T-helper 1 cell treated with Interleukin-12 subunit alpha and Interleukin-12 subunit beta and Interleukin-4 antibody, amounts not matched to agents 30 μg/mL and 1 μg/mL, for 36 hours (primary cell): ENCODE results near the gene ZNF668.

Experiments
- H3K27ac Mint-ChIP-seq: one replicate; pipeline ENCODE4 v1.8.0; 2021; ENCODE audit warnings: mild to moderate bottlenecking, mixed read lengths
- H3K27me3 Mint-ChIP-seq: one replicate; pipeline ENCODE4 v1.8.0; 2021; ENCODE audit warnings: low read depth, mixed read lengths
- H3K36me3 Mint-ChIP-seq: one replicate; pipeline ENCODE4 v1.8.0; 2021; ENCODE audit warnings: low read depth, mixed read lengths
- H3K4me1 Mint-ChIP-seq: one replicate; pipeline ENCODE4 v1.8.0; 2021; ENCODE audit warnings: low read depth, mixed read lengths
- H3K4me3 Mint-ChIP-seq: one replicate; pipeline ENCODE4 v1.8.0; 2021; ENCODE audit warnings: mild to moderate bottlenecking, moderate library complexity, mixed read lengths
- H3K9me3 Mint-ChIP-seq: one replicate; pipeline ENCODE4 v1.8.0; 2021; ENCODE audit warnings: mixed read lengths

ZNF668 gene

DNA sequence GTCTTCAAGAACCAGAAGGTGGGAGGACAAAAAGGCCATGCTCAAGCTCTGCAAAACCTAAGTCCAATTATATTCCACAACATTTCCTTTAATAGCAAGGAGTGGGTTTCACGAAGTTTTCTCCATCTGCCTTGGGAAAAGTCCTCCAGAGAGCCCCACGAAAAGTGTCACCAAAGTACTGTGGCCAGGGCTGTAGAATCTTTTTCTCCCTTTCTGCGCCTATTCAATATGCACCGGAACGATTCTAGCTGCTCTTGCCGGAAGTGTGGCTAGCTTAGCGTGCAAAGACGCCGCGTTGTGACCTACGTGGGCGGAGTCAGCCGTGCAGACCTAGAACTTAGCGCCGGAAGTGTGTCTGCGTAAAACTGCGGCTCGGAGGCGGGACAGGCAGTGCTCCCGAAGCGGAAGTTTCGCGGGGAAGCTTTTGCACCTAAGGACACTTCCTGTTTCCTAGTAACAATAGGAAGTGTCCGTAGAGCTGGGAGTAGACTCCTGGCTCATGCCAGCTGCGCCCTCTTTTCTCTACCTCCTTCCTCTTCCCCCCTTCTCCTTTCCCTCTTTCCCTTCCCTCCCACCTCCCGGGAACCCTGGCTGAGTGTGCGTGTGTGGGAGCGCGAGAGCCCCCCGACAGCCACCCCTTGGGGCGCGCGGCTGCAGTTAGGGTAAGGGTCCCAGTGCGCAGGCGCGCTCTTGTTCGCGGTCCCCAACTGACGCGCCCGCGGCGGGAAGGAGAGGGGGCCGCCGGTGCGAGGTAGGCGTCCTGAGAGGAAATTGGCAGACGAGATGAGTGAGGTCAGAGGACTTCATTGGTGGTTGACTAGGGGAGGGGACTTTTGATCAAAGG is at the start of gene ZNF668, which contains the start of gene ZNF646:
Gene ZNF668, minus strand, starts transcription at position 271 of the 844 bp plus-strand sequence. CDS start 9,781 bp downstream, outside the sequence.
Gene ZNF646, plus strand, starts transcription at position 453 of the 844 bp plus-strand sequence. CDS start 1,903 bp downstream, outside the sequence.
- H3K36me3 Mint-ChIP-seq = peaks cover 19% of the 10 kb centered on the region
- peaks cover 23% of the 10 kb centered on the region for H3K4me1 Mint-ChIP-seq
- peak within 1 kb of the TSS; percentile 99 for H3K4me3 Mint-ChIP-seq
- H3K27me3 Mint-ChIP-seq = no peaks in the 10 kb centered on the region
- H3K9me3 Mint-ChIP-seq = no peaks in the 10 kb centered on the region
- H3K27ac Mint-ChIP-seq = peak within 1 kb of the TSS; percentile 98

DNA sequence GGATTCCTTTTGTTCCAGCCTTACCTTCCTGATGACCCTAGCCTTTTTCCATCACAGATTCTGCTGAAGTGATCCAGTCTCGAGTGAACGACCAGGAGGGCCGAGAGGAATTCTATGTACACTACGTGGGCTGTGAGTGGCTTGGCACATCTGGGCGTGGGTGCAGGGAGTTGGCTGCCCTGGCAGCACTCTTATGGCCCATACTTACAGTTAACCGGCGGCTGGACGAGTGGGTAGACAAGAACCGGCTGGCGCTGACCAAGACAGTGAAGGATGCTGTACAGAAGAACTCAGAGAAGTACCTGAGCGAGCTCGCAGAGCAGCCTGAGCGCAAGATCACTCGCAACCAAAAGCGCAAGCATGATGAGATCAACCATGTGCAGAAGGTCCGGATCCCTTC is 46.1 kb upstream of the ZNF668 start:
- Mint-ChIP-seq H3K4me3 (no peak overlapping the region), H3K4me1 (peaks cover 13% of the 10 kb centered on the region), H3K9me3 (no peaks in the 10 kb centered on the region), H3K27me3 (no peaks in the 10 kb centered on the region), H3K27ac (no peak overlapping the region), H3K36me3 (peaks cover 19% of the 10 kb centered on the region)

DNA sequence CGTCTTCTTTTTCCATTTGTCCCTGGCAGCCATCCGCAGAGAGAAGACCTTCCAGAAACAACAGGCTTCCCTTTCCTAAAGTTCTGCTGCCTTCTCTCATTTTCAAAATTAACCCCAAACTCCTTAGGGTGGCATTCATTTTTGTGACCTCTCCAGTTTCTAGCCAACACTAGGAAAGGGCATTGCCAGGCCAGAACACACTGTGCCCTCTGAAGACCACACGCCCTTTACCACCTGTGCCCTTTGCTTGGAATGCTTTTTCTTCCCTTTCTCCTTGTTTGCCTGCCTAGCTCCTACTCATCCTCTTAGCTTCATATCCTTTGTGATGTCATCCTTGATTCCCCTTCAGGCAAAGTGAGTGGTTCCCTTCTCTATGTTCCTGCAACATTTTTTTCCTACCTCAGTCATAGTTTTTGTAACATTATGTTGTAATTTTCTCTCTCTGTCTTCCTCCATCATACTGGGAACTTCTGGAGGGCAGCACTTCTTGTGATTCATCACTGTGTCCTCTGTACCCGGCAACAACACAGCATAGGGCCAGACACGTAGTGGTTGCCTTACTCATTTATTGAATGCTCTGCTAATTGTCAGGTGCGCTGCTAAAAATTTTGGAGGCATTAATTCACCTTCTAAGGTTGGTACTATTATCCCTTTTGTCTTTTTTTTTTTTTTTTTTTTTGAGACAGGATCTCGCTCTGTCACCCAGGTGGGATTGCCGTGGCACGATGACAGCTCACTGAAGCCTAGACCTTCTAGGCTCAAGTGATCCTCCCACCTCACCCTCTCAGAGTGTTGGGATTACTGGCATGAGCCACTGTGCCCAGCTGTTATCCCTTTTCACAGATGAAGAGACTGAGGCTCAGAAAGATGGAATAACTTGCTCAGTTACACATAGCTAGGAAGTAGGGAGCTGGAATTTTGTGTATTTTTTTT is 44.4 kb upstream of the ZNF668 start:
- Mint-ChIP-seq H3K9me3 (no peaks in the 10 kb centered on the region), H3K4me3 (peak overlapping the region; percentile 87), H3K36me3 (peaks cover 20% of the 10 kb centered on the region)

DNA sequence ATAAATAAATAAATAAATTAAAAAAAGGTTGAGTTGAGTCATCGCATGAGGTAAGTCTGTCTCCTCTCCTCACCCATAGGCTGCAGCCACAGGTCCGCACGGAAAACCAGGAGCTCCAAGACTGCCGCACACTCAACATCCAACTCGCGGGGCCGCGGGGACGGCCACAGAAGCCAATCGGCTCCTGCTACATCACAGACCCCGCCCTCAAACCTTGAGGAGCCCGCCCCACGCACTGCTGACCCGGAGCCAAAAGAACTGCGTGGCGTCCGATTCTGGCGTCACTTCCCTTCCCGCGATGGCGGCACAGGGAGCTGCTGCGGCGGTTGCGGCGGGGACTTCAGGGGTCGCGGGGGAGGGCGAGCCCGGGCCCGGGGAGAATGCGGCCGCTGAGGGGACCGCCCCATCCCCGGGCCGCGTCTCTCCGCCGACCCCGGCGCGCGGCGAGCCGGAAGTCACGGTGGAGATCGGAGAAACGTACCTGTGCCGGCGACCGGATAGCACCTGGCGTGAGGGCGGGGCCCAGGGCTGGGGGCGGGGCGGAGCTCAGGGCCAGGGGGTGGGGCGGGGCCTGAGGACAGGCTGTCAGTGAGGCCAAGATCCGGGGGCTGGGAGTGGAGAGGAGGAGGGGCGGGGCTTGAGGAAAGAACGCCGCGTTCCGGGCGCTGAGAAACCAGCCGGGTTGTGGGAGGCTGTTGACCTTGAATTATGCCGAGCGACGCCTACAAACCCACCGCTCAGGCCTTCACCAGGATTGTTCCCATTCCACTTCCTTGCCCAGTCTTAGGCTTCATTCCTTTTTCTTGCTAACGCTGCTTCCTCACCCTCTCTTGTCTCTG is 43.6 kb upstream of the ZNF668 start, which contains the start of gene KAT8:
Gene KAT8, plus strand, starts transcription at position 281 of the 839 bp plus-strand sequence. Its CDS starts 18 bp downstream, at position 299.
- H3K9me3 Mint-ChIP-seq = no peaks in the 10 kb centered on the region
- peak within 1 kb of the TSS; percentile 87 for H3K4me3 Mint-ChIP-seq

More for the DNA sequence above, 44.4 kb upstream of the ZNF668 start:
- peak overlapping the region; percentile 78 for H3K27ac Mint-ChIP-seq
- H3K4me1 Mint-ChIP-seq = peaks cover 16% of the 10 kb centered on the region
- no peaks in the 10 kb centered on the region for H3K27me3 Mint-ChIP-seq

DNA sequence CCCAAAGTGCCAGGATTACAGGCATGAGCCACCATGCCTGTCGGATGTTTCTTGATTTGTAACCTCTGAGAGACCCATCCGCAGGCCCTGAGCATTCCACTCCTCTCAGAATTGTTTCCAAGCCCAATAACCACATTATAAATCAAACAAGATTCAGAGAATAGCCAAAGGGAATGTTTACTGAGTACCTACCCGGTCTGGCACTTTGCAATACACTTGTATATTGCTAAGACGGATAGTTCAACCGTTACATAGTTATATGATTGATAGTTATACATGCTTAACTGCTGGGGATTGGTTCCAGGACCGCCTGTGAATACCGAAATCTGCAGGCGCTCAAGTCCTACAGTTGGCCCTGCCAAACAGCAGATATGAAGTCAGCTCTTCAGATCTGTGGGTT is 40.4 kb upstream of the ZNF668 start:
- H3K4me1 Mint-ChIP-seq = peaks cover 18% of the 10 kb centered on the region
- no peaks in the 10 kb centered on the region for H3K27me3 Mint-ChIP-seq
- H3K27ac Mint-ChIP-seq = no peak overlapping the region
- peaks cover 9% of the 10 kb centered on the region for H3K36me3 Mint-ChIP-seq
- H3K4me3 Mint-ChIP-seq = no peak overlapping the region
- no peaks in the 10 kb centered on the region for H3K9me3 Mint-ChIP-seq

More for the DNA sequence above, 43.6 kb upstream of the ZNF668 start, which contains the start of gene KAT8:
- H3K36me3 Mint-ChIP-seq = peaks cover 20% of the 10 kb centered on the region
- H3K27me3 Mint-ChIP-seq = no peaks in the 10 kb centered on the region
- peak within 1 kb of the TSS; percentile 86 for H3K27ac Mint-ChIP-seq
- H3K4me1 Mint-ChIP-seq = peaks cover 16% of the 10 kb centered on the region

DNA sequence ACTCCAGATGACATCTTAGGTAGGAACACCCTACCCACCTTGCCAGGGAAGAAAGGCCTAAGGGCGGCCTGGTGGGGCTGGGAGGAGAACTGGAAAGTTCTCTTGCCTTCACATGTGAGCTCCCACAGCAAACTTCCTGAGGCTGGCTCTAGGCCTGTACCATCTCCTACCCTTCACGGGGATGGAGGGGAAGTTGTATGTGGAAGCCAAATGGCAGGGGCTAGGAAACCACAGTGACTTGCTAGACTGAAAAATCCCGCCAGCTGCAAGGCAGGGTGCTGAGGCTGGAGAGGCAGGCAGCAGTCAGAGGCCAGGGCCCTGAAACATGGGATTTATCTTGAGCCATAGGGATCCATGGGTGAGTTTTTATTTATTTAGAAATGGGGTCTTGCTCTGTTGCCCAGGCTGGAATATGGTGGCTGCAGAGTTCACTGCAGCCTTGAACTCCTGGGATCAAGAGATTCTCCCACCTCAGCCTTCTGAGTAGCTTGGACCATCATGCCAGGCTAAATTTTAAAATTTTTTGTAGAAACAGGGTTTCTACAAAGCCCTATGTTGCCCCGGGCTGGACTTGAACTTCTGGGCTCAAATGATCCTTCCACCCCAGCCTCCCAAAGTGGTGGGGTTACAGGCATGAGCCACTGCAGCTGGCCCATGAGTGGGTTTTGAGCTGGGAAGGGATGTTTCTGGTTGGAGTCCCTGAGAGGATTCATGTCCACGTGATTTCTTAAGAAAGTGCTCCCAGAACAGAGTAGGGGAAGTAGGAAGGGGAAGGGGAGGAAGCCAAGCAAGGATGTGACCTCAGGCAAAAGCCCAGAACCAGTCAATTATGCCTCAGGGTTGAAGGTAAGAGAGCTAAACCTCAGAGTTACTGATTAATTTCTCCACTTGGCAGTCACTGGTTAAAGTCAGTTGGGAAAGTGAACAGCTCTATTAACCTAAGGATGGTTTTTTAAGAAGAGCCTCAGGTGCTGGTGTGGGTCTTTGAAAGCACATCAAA is 39.4 kb upstream of the ZNF668 start:
- H3K4me1 Mint-ChIP-seq = peaks cover 14% of the 10 kb centered on the region
- no peaks in the 10 kb centered on the region for H3K9me3 Mint-ChIP-seq
- H3K36me3 Mint-ChIP-seq = peaks cover 9% of the 10 kb centered on the region
- H3K4me3 Mint-ChIP-seq = no peak overlapping the region
- no peaks in the 10 kb centered on the region for H3K27me3 Mint-ChIP-seq
- H3K27ac Mint-ChIP-seq = peak overlapping the region; percentile 65

DNA sequence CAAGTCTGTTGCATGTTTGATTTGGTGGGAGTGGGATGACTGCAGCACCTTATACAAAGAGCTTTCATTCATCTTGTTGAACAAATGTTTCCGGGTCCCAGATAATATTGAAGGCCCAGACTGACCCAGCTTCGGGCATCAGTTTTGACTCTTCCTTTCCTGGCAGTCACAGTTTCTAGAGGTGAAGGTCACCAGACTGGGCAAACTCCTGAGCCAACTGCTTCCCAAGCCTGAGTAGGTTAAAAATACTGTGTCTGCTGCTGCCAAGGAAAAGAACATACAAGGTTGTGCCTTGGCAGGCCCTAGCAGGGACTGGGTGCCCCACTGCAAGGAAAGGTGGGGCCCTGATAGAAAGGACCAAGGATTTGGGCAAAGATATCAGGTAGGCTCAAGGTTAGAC is 38.7 kb upstream of the ZNF668 start:
- Mint-ChIP-seq H3K4me3 (no peak overlapping the region), H3K4me1 (peaks cover 12% of the 10 kb centered on the region)

DNA sequence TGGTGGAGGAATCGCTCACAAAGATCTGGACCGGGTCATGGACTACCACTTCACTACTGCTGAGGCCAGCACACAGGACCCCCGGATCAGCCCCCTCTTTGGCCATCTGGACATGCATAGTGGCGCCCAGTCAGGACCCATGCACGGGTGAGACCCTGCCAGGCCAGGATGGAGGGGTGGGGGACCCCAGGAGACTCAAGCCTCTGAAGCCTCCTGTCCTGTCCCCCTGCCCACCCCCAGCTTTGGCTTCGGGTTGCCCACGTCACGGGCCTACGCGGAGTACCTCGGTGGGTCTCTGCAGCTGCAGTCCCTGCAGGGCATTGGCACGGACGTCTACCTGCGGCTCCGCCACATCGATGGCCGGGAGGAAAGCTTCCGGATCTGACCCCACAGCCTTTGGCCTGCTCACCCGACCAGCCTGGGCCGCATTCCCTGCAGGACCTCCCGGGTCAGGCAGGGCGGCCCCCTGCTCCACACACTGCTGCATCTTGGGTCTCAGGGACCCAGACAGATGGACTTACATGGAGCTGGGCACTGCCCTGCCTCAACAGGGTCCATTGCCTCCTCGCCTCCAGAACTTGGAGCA is 37.9 kb upstream of the ZNF668 start:
- Mint-ChIP-seq H3K4me3 (no peak overlapping the region), H3K36me3 (peaks cover 9% of the 10 kb centered on the region), H3K27me3 (no peaks in the 10 kb centered on the region), H3K9me3 (no peaks in the 10 kb centered on the region), H3K27ac (no peak overlapping the region), H3K4me1 (peaks cover 17% of the 10 kb centered on the region)

More for the DNA sequence above, 38.7 kb upstream of the ZNF668 start:
- no peaks in the 10 kb centered on the region for H3K9me3 Mint-ChIP-seq
- peaks cover 9% of the 10 kb centered on the region for H3K36me3 Mint-ChIP-seq
- no peaks in the 10 kb centered on the region for H3K27me3 Mint-ChIP-seq
- no peak overlapping the region for H3K27ac Mint-ChIP-seq

DNA sequence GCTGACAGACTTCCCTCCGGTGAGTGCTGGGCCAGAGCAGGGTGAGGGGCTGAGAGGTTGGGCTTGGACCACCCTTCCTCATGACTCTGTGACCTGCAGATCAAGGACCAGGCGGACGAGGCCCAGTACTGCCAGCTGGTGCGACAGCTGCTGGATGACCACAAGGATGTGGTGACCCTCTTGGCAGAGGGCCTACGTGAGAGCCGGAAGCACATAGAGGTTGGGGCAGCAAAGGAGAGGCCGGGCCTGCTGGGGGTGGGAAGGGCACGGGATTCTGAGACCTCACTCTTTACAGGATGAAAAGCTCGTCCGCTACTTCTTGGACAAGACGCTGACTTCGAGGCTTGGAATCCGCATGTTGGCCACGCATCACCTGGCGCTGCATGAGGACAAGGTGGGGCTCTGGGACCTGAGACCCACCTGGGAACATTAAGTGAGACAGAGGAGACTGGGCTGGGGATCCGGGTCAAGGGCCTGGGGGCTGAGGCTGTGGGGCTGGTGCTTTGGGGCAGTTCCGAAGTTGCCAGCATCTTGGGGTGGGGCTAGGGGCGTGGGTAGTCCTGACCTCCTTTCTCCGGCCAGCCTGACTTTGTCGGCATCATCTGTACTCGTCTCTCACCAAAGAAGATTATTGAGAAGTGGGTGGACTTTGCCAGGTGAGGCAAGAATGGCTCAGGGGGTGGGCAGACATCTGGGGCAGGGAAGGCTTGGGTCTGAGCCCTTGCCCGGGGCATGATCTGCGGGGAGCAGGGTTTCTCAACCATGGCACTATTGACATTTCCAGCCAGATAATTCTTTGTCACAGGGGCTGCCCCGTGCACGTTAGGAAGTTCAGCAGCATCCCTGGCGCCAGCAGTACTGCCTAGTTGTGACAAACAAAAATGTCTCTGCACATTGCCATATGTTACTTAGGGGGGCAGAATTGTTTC is 36.3 kb upstream of the ZNF668 start:
- Mint-ChIP-seq H3K36me3 (peaks cover 9% of the 10 kb centered on the region), H3K9me3 (no peaks in the 10 kb centered on the region), H3K27me3 (no peaks in the 10 kb centered on the region), H3K4me1 (peaks cover 17% of the 10 kb centered on the region), H3K4me3 (peak overlapping the region; percentile 84), H3K27ac (peak overlapping the region; percentile 39)

DNA sequence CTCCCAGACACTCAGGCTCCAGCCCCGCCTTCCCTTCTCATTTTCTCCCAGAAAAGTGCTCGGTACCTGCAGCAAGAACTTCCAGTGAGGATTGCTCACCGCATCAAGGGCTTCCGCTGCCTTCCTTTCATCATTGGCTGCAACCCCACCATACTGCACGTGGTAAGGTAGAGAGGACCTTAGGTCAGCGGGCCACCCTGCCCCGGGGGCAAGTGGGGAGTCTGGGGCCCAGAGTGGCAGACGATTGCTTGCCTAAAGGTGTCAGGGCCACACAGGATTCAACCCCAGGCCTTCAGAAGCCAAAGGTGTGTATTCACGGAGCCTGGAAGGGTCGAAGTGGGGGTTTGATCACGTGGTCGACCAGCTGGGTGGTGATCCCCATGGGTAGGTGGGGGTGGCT is 35.6 kb upstream of the ZNF668 start:
- Mint-ChIP-seq H3K27ac (peak overlapping the region; percentile 72), H3K36me3 (peaks cover 7% of the 10 kb centered on the region), H3K27me3 (no peaks in the 10 kb centered on the region), H3K9me3 (no peaks in the 10 kb centered on the region), H3K4me3 (peak overlapping the region; percentile 84), H3K4me1 (peaks cover 17% of the 10 kb centered on the region)

DNA sequence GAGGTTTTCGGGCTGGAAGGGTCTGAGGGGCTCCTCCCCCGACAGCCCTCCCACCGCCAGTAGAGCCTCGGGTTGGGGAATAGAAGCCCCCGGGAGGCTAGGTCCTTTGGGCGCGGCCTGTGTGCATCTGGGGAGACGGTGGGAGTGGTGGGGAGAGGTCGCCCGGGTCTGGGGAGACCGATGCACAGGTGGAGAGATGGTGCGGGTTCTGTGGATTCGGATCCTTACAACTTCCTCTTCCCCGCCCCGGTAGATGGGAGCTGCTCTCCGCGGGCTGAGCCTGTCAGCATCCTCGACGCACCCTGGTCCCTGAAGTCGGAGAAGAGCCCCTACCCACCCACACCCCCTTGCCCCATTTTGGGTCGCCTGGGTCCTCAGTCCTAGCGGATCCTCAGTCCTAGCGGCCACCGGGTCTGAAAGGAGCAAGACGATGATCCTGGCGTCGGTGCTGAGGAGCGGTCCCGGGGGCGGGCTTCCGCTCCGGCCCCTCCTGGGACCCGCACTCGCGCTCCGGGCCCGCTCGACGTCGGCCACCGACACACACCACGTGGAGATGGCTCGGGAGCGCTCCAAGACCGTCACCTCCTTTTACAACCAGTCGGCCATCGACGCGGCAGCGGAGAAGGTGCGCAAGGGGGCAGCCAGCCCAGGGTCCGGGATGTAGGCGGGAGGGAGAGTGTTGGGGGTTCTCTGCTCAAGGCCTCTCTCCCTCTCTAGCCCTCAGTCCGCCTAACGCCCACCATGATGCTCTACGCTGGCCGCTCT is 34.9 kb upstream of the ZNF668 start:
- H3K4me3 Mint-ChIP-seq = peak overlapping the region; percentile 84
- H3K27me3 Mint-ChIP-seq = no peaks in the 10 kb centered on the region
- no peaks in the 10 kb centered on the region for H3K9me3 Mint-ChIP-seq
- peaks cover 17% of the 10 kb centered on the region for H3K4me1 Mint-ChIP-seq
- H3K36me3 Mint-ChIP-seq = peaks cover 7% of the 10 kb centered on the region
- H3K27ac Mint-ChIP-seq = no peak overlapping the region
